Astrocyte (in vitro differentiated cells and primary cell): ENCODE data around the gene TBX2. TPM values are rescaled to one million over a fixed set of nuclear protein-coding genes. Genes with fewer than 3 reads are reported as not detected.

Experiments
- DNase-seq: peaks from one replicate; pipeline ENCODE4 v3.0.0-alpha.2; 2010; ENCODE audit warnings: low read depth
- FAIRE-seq: peaks from 2 replicates; lab custom pipeline; 2011; peaks lifted over from hg19 to GRCh38; lab: Jason Lieb, UNC
- H2AFZ ChIP-seq: 2 replicates; pipeline ENCODE4 v1.6.0; 2012; ENCODE audit warnings: low read depth, low read length, inconsistent platforms
- H3K27ac ChIP-seq: 2 replicates; pipeline ENCODE4 v1.5.1; 2011; ENCODE audit warnings: low read depth, low read length, inconsistent platforms
- H3K27me3 ChIP-seq: 2 replicates; pipeline ENCODE4 v1.6.0; 2011; ENCODE audit warnings: low read length, inconsistent platforms; ENCODE audit not compliant: insufficient read depth
- H3K36me3 ChIP-seq: 2 replicates; pipeline ENCODE4 v1.5.1; 2011; ENCODE audit warnings: low read length, inconsistent platforms; ENCODE audit not compliant: insufficient read depth
- H3K4me1 ChIP-seq: 2 replicates; pipeline ENCODE4 v1.5.1; 2011; ENCODE audit warnings: low read length, inconsistent platforms; ENCODE audit not compliant: insufficient read depth
- H3K4me2 ChIP-seq: 2 replicates; pipeline ENCODE4 v1.6.0; 2012; ENCODE audit warnings: low read length, inconsistent platforms
- H3K4me3 ChIP-seq: 2 replicates; pipeline ENCODE4 v1.5.1; 2011; ENCODE audit warnings: low read depth, mild to moderate bottlenecking, low read length, inconsistent platforms; ENCODE audit not compliant: insufficient read depth
- H3K79me2 ChIP-seq: 2 replicates; pipeline ENCODE4 v1.6.0; 2012; ENCODE audit warnings: mild to moderate bottlenecking, low read length, inconsistent platforms; ENCODE audit not compliant: insufficient read depth
- H3K9ac ChIP-seq: 2 replicates; pipeline ENCODE4 v1.6.0; 2012; ENCODE audit warnings: mild to moderate bottlenecking, low read length, inconsistent platforms
- H3K9me3 ChIP-seq: 2 replicates; pipeline ENCODE4 v1.5.1; 2012; ENCODE audit warnings: low read depth, mild to moderate bottlenecking, low read length, inconsistent platforms; ENCODE audit not compliant: insufficient read depth
- H4K20me1 ChIP-seq: 2 replicates; pipeline ENCODE4 v1.6.0; 2012; ENCODE audit warnings: low read length, inconsistent platforms; ENCODE audit not compliant: insufficient read depth
- H3K27ac Mint-ChIP-seq: one replicate; pipeline ENCODE4 v1.8.0; 2021; ENCODE audit warnings: mild to moderate bottlenecking, mixed read lengths; ENCODE audit not compliant: unreplicated experiment
- H3K27me3 Mint-ChIP-seq: one replicate; pipeline ENCODE4 v1.8.0; 2021; ENCODE audit warnings: low read depth, mixed read lengths; ENCODE audit not compliant: unreplicated experiment
- H3K36me3 Mint-ChIP-seq: one replicate; pipeline ENCODE4 v1.8.0; 2021; ENCODE audit warnings: low read depth, mixed read lengths; ENCODE audit not compliant: unreplicated experiment
- H3K4me1 Mint-ChIP-seq: one replicate; pipeline ENCODE4 v1.8.0; 2021; ENCODE audit warnings: low read depth, mixed read lengths; ENCODE audit not compliant: unreplicated experiment
- H3K4me3 Mint-ChIP-seq: one replicate; pipeline ENCODE4 v1.8.0; 2021; ENCODE audit warnings: mild to moderate bottlenecking, moderate library complexity, mixed read lengths; ENCODE audit not compliant: unreplicated experiment
- H3K9me3 Mint-ChIP-seq: one replicate; pipeline ENCODE4 v1.8.0; 2021; ENCODE audit warnings: mild to moderate bottlenecking, mixed read lengths; ENCODE audit not compliant: unreplicated experiment
- EZH2 ChIP-seq: IDR thresholded peaks from 2 replicates; pipeline ENCODE4 v1.6.1; 2012; ENCODE audit warnings: mild to moderate bottlenecking, low read length, inconsistent platforms; ENCODE audit not compliant: insufficient read depth
- total RNA-seq: library from RNA; stranded (reverse); gene quantifications from 2 replicates; pipeline ENCODE4 v1.2.1, GENCODE V29; 2021
- TF ChIP-seq, protein P1 (sequence below): IDR thresholded peaks from 2 replicates; pipeline ENCODE4 v1.5.1; 2011; ENCODE audit warnings: low read depth, mild to moderate bottlenecking, inconsistent platforms, low read length, moderate library complexity; ENCODE audit not compliant: insufficient read depth

Gene TBX2
- total RNA-seq, 1 donor from 2014 or later: 0.50 TPM

DNA sequence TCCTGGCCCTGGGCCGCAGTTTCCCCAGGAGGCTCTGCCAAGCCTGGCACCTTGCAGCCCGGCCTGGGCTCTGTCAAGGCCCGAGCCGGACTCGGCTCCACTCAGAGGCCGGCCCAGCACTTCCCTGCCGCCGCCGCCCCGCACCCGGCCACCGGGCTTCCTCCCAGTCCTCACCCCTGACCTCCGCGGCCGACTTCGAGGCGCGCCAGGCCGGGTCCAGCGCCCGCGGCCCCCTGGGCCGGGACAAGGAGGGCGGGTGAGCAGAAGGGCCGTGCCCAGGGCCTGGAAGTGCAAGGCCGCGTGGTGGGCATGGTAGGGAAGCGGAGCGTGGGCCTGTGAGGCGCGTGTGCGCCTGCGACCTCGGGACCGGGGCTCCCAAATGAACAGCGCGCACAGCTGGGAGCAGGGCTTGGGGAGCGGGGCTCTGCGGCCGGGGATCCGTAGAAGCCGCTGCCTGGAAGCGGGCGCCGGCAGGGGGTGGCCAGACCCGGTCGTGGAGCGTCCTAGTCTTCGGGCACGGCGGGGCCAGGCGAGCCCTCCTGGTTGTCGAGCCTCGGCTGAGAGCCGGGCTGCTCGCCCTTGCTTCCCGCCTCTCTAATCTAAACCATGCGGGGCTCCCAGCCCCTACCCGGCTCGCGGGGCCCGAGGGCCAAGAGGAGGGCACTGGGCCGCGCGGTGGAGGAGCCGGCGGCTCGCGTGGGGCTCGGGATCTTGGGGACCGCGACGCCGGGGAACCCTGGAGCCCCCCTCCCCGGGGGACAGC, 52.1 kb downstream of the TBX2 start:
- Mint-ChIP-seq H3K4me1 (peaks cover 1% of the 10 kb centered on the region), H3K36me3 (no peaks in the 10 kb centered on the region), H3K4me3 (no peak overlapping the region), H3K27ac (no peak overlapping the region), H3K27me3 (peaks cover 73% of the 10 kb centered on the region), H3K9me3 (peaks cover 14% of the 10 kb centered on the region)
- no peaks in the 10 kb centered on the region for H3K79me2 ChIP-seq
- peak overlapping the region; percentile 58 for H2AFZ ChIP-seq
- H3K36me3 ChIP-seq: no peaks in the 10 kb centered on the region
- no peak overlapping the region for H3K4me3 ChIP-seq
- TF ChIP-seq EZH2: no peak
- TF ChIP-seq, protein P1, sequence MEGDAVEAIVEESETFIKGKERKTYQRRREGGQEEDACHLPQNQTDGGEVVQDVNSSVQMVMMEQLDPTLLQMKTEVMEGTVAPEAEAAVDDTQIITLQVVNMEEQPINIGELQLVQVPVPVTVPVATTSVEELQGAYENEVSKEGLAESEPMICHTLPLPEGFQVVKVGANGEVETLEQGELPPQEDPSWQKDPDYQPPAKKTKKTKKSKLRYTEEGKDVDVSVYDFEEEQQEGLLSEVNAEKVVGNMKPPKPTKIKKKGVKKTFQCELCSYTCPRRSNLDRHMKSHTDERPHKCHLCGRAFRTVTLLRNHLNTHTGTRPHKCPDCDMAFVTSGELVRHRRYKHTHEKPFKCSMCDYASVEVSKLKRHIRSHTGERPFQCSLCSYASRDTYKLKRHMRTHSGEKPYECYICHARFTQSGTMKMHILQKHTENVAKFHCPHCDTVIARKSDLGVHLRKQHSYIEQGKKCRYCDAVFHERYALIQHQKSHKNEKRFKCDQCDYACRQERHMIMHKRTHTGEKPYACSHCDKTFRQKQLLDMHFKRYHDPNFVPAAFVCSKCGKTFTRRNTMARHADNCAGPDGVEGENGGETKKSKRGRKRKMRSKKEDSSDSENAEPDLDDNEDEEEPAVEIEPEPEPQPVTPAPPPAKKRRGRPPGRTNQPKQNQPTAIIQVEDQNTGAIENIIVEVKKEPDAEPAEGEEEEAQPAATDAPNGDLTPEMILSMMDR: no peak
- H3K9ac ChIP-seq: no peak overlapping the region
- no peak overlapping the region for H3K27ac ChIP-seq
- peaks cover 4% of the 10 kb centered on the region for H3K4me1 ChIP-seq
- DNase-seq: no peak
- H3K27me3 ChIP-seq: peaks cover 79% of the 10 kb centered on the region
- H3K4me2 ChIP-seq: peak overlapping the region; percentile 45
- H3K9me3 ChIP-seq: no peaks in the 10 kb centered on the region
- peaks cover 4% of the 10 kb centered on the region for H4K20me1 ChIP-seq
- FAIRE-seq: no peak

DNA sequence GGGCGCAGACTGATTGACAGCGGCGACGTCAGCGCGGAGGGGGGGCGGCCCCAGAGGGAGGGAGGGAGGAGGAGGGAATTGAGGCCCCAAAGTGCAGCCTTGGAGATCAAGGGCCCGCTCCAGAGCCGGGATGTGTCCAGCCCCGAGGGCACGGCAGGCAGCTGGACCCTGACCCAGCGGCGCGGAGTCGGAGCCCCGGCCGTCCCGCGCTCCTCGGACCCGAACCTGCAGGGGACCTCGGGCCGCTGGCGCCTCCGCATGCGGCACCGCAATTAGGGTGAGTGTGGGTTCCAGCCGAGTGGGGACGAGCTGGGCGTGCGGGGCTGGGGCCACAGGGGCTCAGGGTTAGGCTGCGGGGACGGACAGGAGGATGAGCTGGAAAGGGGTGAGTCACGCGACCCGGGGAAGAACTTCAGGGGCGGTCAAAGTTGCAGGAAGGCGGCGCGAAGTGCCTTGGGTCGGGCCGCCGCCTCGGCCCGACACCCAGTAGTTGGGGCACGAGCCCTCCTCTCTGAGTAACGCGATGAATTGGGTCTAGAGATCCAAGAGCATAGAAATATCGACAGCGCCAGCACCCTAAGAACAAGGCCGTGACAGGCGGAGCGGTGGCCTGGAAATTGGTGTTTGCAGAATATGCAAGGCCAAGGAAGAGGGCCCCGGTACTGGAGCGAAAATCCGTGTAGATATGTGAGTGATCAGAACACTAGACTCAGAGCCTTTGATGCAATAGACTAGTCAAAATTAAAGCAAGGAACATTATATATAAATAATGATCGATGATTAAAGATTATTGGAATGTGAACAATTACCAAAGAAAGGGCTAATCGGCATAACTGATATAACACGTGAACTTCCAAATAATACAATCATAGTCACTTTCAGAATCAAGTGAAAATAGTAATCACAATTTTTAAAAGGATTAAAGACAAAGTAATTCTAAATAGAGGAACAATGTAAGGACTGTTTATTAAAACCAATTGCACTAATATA, 53.0 kb downstream of the TBX2 start, which contains the start of gene TBX4:
Gene TBX4, plus strand, starts transcription at position 122 of the 990 bp plus-strand sequence. CDS start 4,069 bp downstream, outside the sequence.
- Histone ChIP-seq H3K4me3 (no peak within 1 kb of the TSS), H3K9me3 (no peaks in the 10 kb centered on the region), H3K4me1 (peaks cover 4% of the 10 kb centered on the region), H4K20me1 (peaks cover 4% of the 10 kb centered on the region), H2AFZ (peak within 1 kb of the TSS; percentile 58), H3K27me3 (peaks cover 80% of the 10 kb centered on the region), H3K27ac (no peak within 1 kb of the TSS), H3K4me2 (peak within 1 kb of the TSS; percentile 45), H3K79me2 (no peaks in the 10 kb centered on the region), H3K9ac (no peak within 1 kb of the TSS), H3K36me3 (no peaks in the 10 kb centered on the region)
- DNase-seq (no peak), FAIRE-seq (no peak)
- H3K4me3 Mint-ChIP-seq: peak within 1 kb of the TSS; percentile 34
- TF ChIP-seq, protein P1: no peak
- TF ChIP-seq EZH2: peak; percentile 99
- peaks cover 19% of the 10 kb centered on the region for H3K9me3 Mint-ChIP-seq
- H3K27me3 Mint-ChIP-seq: peaks cover 71% of the 10 kb centered on the region
- no peaks in the 10 kb centered on the region for H3K36me3 Mint-ChIP-seq
- no peak within 1 kb of the TSS for H3K27ac Mint-ChIP-seq
- H3K4me1 Mint-ChIP-seq: peaks cover 1% of the 10 kb centered on the region
